HFFc6 (cell line): Measurements from ENCODE around the gene MYL10. TPM values are rescaled to one million over a fixed set of nuclear protein-coding genes. Genes with fewer than 3 reads are reported as not detected.
"Not testable (repeated sequence)": the region's sequence is repeated elsewhere in the genome, so short reads cannot be mapped to it uniquely, and the experiment has no call there.

ENCODE experiments used
- DNase-seq: peaks from one replicate; pipeline ENCODE4 v3.0.0-alpha.2; 2018
- H3K27ac Mint-ChIP-seq: 2 replicates; pipeline ENCODE4 v1.8.0; 2020; ENCODE audit warnings: mild to moderate bottlenecking, mixed read lengths
- H3K27me3 Mint-ChIP-seq: 2 replicates; pipeline ENCODE4 v1.8.0; 2021; ENCODE audit warnings: mild to moderate bottlenecking, moderate library complexity, mixed read lengths; ENCODE audit not compliant: insufficient read depth
- H3K36me3 Mint-ChIP-seq: 2 replicates; pipeline ENCODE4 v1.8.0; 2021; ENCODE audit warnings: low read depth, mixed read lengths
- H3K4me1 Mint-ChIP-seq: 2 replicates; pipeline ENCODE4 v1.8.0; 2020; ENCODE audit warnings: low read depth, mixed read lengths
- H3K4me3 Mint-ChIP-seq: 2 replicates; pipeline ENCODE4 v1.8.0; 2020; ENCODE audit warnings: mild to moderate bottlenecking, moderate library complexity, mixed read lengths
- H3K9me3 Mint-ChIP-seq: 2 replicates; pipeline ENCODE4 v1.8.0; 2020; ENCODE audit warnings: mild to moderate bottlenecking, mixed read lengths
- CTCF ChIP-seq: fragments of 200-600 bp; sonication (generic); IDR thresholded peaks from 2 replicates; pipeline ENCODE4 v1.5.0; 2021; ENCODE audit warnings: antibody characterized with exemption, mild to moderate bottlenecking
- total RNA-seq, 6 experiments: library from RNA; stranded (reverse); fragmentation: NEBNext Ultra II Directional; extraction: Animal tissue kit (Norgen Biotek cat#: 25700); gene quantifications; 2 replicates in 1 of 6; 3 replicates in 5 of 6; pipeline ENCODE4 v1.2.3, GENCODE V29; 2021

Gene MYL10
- total RNA-seq, 6 experiments from 2014 or later: not detected

GRCh38 chr7:101606498-101606923 is 22.6 kb downstream of the MYL10 start:
- no peak for DNase-seq
- Mint-ChIP-seq H3K27me3 (no peaks in the 10 kb centered on the region; the same call in 1 of the 2 replicates), H3K9me3 (no peaks in the 10 kb centered on the region)

GRCh38 chr7:101605611-101606497 is 23.2 kb downstream of the MYL10 start:
- no peak overlapping the region for H3K27ac Mint-ChIP-seq

More at GRCh38 chr7:101606498-101606923, 22.6 kb downstream of the MYL10 start:
- no peak overlapping the region for H3K27ac Mint-ChIP-seq
- TF ChIP-seq CTCF: no peak
- peaks cover 10% of the 10 kb centered on the region; the same call in 1 of the 2 replicates for H3K4me1 Mint-ChIP-seq
- no peaks in the 10 kb centered on the region for H3K36me3 Mint-ChIP-seq
- no peak overlapping the region for H3K4me3 Mint-ChIP-seq

GRCh38 chr7:101604934-101605332 is 24.2 kb downstream of the MYL10 start:
- not testable (repeated sequence) for DNase-seq, H3K27ac Mint-ChIP-seq, H3K9me3 Mint-ChIP-seq, H3K27me3 Mint-ChIP-seq, H3K36me3 Mint-ChIP-seq, H3K4me3 Mint-ChIP-seq
- peaks cover 10% of the 10 kb centered on the region; the same call in 1 of the 2 replicates for H3K4me1 Mint-ChIP-seq

More at GRCh38 chr7:101605611-101606497, 23.2 kb downstream of the MYL10 start:
- H3K4me1 Mint-ChIP-seq: peaks cover 10% of the 10 kb centered on the region; the same call in 1 of the 2 replicates
- H3K4me3 Mint-ChIP-seq: no peak overlapping the region
- no peak for DNase-seq
- no peaks in the 10 kb centered on the region for H3K9me3 Mint-ChIP-seq
- no peaks in the 10 kb centered on the region for H3K36me3 Mint-ChIP-seq
- TF ChIP-seq CTCF: no peak
- H3K27me3 Mint-ChIP-seq: no peaks in the 10 kb centered on the region

- Mint-ChIP-seq H3K4me1 (peaks cover 10% of the 10 kb centered on the region; the same call in 1 of the 2 replicates), H3K4me3 (no peak overlapping the region), H3K27me3 (no peaks in the 10 kb centered on the region), H3K36me3 (no peaks in the 10 kb centered on the region), H3K9me3 (no peaks in the 10 kb centered on the region), H3K27ac (no peak overlapping the region)
- DNase-seq: no peak
- no peak for TF ChIP-seq CTCF
Observed at GRCh38 chr7:101604331-101604933, 24.7 kb downstream of the MYL10 start.

GRCh38 chr7:101602484-101603241 is 26.4 kb downstream of the MYL10 start:
- Mint-ChIP-seq H3K27me3 (no peaks in the 10 kb centered on the region; the same call in 1 of the 2 replicates), H3K27ac (no peak overlapping the region), H3K9me3 (no peaks in the 10 kb centered on the region), H3K36me3 (no peaks in the 10 kb centered on the region), H3K4me1 (peaks cover 10% of the 10 kb centered on the region; the same call in 1 of the 2 replicates), H3K4me3 (no peak overlapping the region)
- TF ChIP-seq CTCF: peak; percentile 97
- DNase-seq: peak; percentile 65
